Stimulated activated CD8-positive, alpha-beta memory T cell treated with anti-CD3 and anti-CD28 coated beads, Interleukin-4, amount 100 ng/mL, for 4 hours (primary cell): ENCODE measurements around the gene ACSF3.
A peak's percentile ranks its signal among the peaks of the same experiment; 100 is the strongest.

Source experiments
- DNase-seq, 2 donors: peaks; one replicate each; pipeline ENCODE4 v3.0.0-alpha.2; 2020; ENCODE audit warnings: low read depth in 2 of 2, low spot score in 1 of 2

ACSF3 gene

DNA sequence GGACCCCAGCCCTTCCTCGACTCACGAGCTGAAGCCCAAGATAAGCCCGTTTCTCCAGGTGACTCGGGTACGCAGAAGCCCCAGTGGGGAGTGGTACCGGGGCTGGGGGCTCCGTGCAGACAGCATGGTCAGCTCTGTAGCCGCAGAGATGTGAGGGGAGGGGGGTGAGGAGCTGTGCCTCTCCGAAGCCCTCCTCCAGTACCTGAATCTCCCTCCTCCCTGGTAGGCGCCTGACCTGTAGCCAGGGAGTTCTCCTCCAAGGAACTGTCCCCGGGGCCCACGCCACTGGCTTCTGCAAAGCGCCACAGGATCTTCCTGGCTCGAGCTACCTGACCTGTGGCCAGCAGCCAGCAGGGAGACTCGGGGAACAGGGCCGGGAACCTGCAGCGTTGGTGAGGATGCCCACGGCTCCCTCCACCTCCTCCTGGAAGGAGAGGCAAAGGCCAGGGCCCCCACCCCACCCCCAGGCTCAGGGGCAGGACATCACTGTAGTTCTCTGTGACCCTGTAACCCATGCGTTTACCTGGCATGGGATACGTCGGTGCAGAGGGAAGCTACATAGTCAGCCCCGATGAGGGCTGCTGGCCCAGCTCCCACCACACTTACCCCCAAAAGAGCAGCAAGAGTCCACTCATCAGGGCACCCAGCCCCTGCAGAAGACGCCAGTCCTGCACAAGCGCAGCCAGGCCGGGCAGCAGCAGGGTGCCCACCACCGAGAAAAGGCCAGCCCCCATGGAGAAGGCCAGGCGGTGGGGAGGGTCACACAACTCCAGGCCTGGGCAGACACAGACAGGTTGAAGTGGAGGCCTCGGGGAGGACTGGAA, 105.0 kb downstream of the ACSF3 start:
- DNase-seq: no peak

DNA sequence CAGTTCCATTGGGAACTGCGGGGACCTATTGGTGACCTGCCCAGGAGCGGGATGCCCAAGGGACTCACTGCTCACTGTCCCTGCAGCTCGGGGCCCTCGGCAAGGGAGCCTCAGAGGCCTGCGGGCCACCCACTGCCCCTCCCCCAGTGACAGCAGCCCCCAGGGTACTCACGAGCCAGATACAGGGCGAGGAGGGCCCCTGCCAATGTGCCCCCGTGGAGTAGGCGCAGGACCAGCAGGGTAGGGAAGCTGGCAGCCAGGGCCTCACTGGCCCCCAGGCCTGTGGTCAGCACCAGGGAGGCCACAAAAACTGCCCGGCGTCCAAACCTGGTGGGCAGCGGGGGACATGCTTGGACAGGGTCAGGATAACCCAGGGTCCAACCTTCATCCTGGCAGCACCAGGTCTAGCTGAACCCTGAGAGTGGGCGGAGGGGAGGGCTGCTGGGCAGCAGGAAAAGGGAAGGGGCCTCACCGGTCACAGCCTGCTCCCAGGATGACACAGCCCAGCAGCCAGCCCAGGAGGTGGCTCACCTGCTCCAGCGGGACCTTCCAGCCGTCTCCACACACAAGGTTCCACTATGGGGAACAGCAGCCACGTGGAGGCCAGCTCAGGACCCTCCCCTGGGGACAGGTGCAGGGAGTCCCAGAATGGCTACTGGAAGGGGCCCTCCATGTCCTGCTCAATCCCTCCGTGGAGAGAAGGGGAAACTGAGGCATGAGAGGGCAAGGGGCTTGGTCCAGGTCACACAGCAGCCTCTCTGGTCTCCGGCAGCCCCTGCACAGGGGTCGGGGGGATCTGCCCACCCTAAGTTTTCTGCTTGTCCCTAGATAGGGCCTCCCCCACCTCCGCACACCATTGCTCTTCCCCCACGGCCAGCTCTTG, 105.8 kb downstream of the ACSF3 start:
- DNase-seq: no peak

DNA sequence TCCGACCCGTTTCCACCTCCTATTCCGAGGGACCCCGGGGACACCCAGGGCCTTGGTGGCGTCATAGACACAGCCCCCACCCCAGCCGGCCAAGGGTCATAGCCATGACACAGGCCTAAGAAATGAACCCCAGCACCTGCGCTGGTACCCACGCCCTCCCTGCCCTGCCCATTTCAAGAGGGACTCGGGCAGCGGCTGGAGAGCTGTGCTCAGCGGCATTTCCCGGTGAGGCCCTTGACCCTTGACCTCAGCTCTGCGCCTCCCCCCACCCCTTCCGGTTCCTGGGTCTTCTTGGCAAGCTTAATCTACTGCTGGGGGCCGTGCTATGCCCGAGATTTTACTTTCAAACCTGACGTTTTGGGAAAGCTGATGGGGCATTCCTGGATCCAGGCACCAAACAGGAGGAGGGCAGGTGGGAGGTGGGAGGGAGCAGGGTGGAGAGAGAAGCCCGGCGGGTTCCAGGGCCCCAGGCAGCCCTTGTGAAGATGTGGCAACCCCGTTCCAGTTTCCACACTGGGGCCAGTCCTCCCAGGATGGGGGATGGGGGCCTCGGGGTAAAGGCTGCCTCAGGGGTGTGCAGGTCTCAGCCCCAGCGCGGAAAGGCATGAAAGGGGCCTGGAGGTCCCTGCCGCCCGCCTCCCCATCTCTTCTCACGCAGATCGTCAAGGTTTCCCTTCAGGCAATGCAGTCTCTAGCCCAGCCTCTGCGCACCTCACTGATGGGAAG, 106.6 kb downstream of the ACSF3 start, which contains the start of gene SLC22A31:
SLC22A31 (minus strand) TSS at position 414 of the 726 bp plus-strand sequence; CDS start at position 378, 36 bp downstream.
- no peak for DNase-seq

DNA sequence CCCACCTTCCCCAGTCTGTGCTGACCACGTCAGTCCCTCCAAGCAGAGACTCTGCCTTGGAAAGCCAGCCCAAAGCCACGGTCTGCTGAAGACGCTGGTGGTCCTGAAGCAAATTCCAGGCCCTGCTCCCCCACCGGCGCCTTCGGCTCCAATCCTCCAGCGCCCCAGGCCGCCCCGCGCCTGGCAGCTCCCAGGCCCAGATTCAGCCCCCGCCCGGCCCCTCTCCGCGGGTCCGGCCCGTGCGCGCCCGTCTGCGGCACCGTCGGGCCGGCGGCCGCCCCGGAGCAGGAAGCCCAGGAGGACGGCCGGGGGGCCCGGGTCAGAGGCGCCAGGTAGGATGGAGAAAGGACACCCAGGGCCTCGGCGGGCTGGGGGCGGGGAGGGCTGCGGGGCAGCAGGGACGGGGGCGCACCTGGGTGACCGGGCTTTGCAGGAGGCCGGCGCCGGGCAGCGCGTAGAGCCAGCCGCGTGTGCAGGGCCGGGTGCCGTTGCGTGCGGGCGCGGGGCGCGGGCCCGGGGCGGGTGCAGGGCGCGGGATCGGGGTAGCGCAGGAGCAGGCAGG, 107.3 kb downstream of the ACSF3 start:
- no peak for DNase-seq

DNA sequence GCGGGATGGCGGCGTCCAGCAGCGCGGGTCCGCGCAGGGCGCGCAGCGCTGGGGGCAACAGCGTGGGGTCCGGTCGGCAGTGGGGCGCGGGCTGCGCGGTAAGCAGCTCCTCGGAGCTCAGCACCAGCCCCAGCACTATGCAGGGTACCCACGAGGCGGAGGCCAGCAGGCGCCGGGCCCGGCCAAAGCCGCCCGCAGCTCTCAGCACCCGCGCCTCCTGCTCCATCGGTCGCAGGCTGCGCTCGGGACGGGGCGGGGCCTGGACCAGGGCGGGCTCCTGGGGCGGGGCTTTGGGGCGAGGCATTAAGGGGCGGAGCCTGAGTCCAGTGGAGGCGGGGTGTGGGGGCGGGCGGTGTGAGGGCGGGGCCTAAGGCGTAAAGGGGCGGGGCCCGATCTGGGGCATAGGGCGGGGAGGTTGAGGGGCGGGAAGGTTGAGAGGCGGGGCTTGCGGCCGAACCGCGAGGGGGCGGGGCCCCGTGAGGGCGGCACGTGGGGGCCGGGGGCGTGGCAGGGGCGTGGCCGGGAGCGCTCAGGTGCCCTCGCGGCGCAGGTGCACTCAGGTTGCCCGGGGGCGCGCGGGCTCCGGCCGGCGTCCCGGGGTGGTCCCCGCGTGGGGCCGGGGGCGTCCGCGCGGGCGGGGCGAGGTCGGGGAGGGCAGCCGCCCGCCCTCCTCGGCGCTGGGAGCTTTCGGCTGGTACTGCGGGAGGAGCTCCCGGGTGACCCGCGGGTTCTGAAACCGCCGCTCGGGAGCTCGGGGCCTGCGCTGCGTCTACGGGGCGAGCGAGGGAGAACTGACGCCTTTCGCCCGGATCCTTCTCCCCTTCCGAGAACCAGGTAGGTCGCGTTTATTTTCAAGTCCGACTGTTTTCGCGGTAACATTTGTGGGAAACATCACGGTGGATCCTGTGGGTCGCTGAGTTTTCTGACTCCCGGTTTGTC, 108.1 kb downstream of the ACSF3 start:
- DNase-seq: peak; percentile 47 to 50

DNA sequence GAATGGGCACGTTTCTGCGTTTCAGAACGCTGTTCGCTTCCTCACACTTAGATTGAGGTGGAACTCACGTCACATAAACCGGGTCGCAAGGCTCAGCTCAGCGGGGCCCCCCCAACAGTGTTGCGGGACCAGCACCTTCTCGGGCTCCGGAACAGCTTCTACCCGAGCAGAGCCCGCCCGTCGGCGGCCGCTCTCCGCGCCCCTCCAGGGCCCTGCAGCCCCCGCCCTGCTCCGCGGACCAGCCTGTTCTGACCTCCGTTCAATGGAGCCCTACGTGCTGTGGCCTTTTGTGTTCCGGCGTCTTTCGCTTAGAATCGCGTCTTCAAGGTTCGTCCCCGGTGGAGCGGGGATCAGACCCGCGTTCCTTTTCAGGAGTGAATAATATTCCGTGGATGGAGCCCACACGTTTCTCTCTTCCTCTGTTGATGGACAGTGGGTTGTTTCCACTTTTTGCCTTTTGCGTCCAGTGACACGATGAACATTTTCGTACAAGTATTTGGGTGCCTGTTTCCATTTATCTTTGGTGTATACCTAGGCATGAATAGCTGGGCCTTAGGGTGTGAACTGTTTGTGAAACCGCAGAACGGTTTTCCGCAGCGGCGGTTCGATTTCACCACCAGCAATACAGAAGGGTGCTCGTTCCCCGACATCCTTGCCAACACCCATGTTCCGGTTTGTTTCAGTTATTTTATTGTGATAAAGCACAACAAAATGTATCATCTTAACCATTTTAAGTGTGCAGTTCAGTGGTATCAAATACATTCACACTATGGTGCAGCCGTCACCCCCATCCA, 109.0 kb downstream of the ACSF3 start:
- no peak for DNase-seq
